ENCODE measurements around the gene CLK3. TPM values are rescaled to one million over a fixed set of nuclear protein-coding genes. Genes with fewer than 3 reads are reported as not detected.

Gene CLK3
- total and polyA plus RNA-seq, 10 of the 15 experiments (the other 5 are each of a cell fraction or from before 2014, with no cell fraction given): 3.3 to 169 (median 66.2) TPM

DNA sequence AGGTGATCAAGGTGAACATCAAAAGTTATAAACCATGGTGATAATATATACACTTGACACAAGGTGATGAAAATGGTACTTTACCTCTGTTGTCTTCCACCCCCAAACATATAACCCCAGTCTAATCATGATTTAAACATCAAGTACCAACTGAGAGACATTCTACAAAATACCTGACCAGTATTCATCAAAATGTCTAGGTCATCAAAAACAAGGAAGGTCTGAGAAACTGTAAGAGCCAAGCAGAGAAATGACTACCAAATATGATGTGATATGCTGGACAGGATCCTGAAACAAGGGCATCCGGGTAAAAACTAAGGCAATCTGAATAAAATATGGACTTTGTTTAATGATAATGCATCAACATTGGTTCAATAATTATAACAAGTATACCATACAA, 52.3 kb downstream of the CLK3 start:
- ChIA-PET RAD21 (ENCODE audit: unreplicated experiment) (no interaction called here), CTCF (no interaction called here), POLR2A (no interaction called here)

More for the DNA sequence above, 52.3 kb downstream of the CLK3 start:
- SMC1A ChIA-PET (ENCODE audit: uncharacterized antibody, unreplicated experiment): no interaction called here
- 91% methylated on average over 1 of the region's 1 CpG for WGBS (ENCODE audit: insufficient coverage, insufficient replicate concordance, low lambda C conversion rate, missing lambda C conversion rate)
- intact Hi-C loops (cut with micrococcal nuclease; ENCODE audit: unreplicated experiment) (no loop called here), in situ Hi-C loops (cut with MboI) (no loop called here)
- Histone ChIP-seq H3K36me3 (ENCODE audit: control insufficient read depth in 2 of 2, insufficient read depth in 2 of 2, low read length in 1 of 2) (peaks cover 5 to 6% of the 10 kb centered on the region in 2 experiments; a peak in 3 of 4 replicates), H3K79me2 (ENCODE audit: control insufficient read depth, insufficient read depth, low read length) (no peaks in the 10 kb centered on the region), H4K20me1 (ENCODE audit: control insufficient read depth, insufficient read depth) (no peaks in the 10 kb centered on the region), H3K9ac (ENCODE audit: control insufficient read depth, insufficient read depth, low read length) (no peak overlapping the region), H3K4me2 (ENCODE audit: control insufficient read depth, insufficient read depth) (no peak overlapping the region), H3K27ac (ENCODE audit: control insufficient read depth, insufficient read depth) (no peak overlapping the region), H3K4me1 (ENCODE audit: control insufficient read depth, insufficient read depth, low read length) (no peaks in the 10 kb centered on the region), H2AFZ (ENCODE audit: control insufficient read depth, low read depth, low read length) (no peak overlapping the region), H3K27me3 (replicated peaks in 1 of 2; ENCODE audit: control insufficient read depth in 2 of 2, insufficient read depth in 2 of 2, low read length in 1 of 2) (no peaks in the 10 kb centered on the region), H3K9me3 (replicated peaks; ENCODE audit: control insufficient read depth, insufficient read depth, low read length) (no peaks in the 10 kb centered on the region), H3K4me3 (no peak overlapping the region)
- BruUV-seq (replicated peaks): no TSS peak
- ATAC-seq (no peak), DNase-seq (ENCODE audit: low read depth, low spot score) (no peak), FAIRE-seq (no peak)
- TF ChIP-seq POLR2A (IDR thresholded peaks at IDR 0.05; ENCODE audit: low read depth, low read length) (no peak), BMI1 (IDR thresholded peaks at IDR 0.05; ENCODE audit: borderline replicate concordance) (no peak), TBL1XR1 (IDR thresholded peaks at IDR 0.05; ENCODE audit: low read depth, low read length) (no peak), SMARCA5 (IDR thresholded peaks at IDR 0.05) (no peak), SPI1 (IDR thresholded peaks at IDR 0.05; ENCODE audit: borderline replicate concordance, insufficient read depth, low read depth, low read length) (no peak), MYC (IDR thresholded peaks at IDR 0.05; ENCODE audit: insufficient read depth, insufficient read length, insufficient replicate concordance, low read length, severe bottlenecking) (no peak), NFYA (IDR thresholded peaks at IDR 0.05; ENCODE audit: borderline replicate concordance, low read depth, low read length) (no peak), BRCA1 (IDR thresholded peaks at IDR 0.05; ENCODE audit: low read depth, low read length) (no peak), JUNB (IDR thresholded peaks at IDR 0.05) (no peak)
- TF ChIP-seq, protein P1, sequence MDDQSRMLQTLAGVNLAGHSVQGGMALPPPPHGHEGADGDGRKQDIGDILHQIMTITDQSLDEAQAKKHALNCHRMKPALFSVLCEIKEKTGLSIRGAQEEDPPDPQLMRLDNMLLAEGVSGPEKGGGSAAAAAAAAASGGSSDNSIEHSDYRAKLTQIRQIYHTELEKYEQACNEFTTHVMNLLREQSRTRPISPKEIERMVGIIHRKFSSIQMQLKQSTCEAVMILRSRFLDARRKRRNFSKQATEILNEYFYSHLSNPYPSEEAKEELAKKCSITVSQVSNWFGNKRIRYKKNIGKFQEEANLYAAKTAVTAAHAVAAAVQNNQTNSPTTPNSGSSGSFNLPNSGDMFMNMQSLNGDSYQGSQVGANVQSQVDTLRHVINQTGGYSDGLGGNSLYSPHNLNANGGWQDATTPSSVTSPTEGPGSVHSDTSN (IDR thresholded peaks at IDR 0.05; ENCODE audit: insufficient replicate concordance, low read depth, low read length): no peak
- TF ChIP-seq, protein P2, sequence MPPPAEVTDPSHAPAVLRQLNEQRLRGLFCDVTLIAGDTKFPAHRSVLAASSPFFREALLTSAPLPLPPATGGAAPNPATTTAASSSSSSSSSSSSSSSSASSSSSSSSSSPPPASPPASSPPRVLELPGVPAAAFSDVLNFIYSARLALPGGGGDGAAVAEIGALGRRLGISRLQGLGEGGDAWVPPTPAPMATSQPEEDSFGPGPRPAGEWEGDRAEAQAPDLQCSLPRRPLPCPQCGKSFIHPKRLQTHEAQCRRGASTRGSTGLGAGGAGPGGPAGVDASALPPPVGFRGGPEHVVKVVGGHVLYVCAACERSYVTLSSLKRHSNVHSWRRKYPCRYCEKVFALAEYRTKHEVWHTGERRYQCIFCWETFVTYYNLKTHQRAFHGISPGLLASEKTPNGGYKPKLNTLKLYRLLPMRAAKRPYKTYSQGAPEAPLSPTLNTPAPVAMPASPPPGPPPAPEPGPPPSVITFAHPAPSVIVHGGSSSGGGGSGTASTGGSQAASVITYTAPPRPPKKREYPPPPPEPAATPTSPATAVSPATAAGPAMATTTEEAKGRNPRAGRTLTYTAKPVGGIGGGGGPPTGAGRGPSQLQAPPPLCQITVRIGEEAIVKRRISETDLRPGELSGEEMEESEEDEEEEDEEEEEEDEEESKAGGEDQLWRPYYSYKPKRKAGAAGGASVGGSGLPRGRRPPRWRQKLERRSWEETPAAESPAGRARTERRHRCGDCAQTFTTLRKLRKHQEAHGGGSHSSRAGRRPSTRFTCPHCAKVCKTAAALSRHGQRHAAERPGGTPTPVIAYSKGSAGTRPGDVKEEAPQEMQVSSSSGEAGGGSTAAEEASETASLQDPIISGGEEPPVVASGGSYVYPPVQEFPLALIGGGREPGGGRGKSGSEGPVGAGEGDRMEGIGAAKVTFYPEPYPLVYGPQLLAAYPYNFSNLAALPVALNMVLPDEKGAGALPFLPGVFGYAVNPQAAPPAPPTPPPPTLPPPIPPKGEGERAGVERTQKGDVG (CRISPR knock-in tag; IDR thresholded peaks at IDR 0.05): no peak
- TF ChIP-seq, protein P3, sequence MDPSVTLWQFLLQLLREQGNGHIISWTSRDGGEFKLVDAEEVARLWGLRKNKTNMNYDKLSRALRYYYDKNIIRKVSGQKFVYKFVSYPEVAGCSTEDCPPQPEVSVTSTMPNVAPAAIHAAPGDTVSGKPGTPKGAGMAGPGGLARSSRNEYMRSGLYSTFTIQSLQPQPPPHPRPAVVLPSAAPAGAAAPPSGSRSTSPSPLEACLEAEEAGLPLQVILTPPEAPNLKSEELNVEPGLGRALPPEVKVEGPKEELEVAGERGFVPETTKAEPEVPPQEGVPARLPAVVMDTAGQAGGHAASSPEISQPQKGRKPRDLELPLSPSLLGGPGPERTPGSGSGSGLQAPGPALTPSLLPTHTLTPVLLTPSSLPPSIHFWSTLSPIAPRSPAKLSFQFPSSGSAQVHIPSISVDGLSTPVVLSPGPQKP (IDR thresholded peaks at IDR 0.05; ENCODE audit: low read depth, low read length): no peak
- TF ChIP-seq, protein P4, sequence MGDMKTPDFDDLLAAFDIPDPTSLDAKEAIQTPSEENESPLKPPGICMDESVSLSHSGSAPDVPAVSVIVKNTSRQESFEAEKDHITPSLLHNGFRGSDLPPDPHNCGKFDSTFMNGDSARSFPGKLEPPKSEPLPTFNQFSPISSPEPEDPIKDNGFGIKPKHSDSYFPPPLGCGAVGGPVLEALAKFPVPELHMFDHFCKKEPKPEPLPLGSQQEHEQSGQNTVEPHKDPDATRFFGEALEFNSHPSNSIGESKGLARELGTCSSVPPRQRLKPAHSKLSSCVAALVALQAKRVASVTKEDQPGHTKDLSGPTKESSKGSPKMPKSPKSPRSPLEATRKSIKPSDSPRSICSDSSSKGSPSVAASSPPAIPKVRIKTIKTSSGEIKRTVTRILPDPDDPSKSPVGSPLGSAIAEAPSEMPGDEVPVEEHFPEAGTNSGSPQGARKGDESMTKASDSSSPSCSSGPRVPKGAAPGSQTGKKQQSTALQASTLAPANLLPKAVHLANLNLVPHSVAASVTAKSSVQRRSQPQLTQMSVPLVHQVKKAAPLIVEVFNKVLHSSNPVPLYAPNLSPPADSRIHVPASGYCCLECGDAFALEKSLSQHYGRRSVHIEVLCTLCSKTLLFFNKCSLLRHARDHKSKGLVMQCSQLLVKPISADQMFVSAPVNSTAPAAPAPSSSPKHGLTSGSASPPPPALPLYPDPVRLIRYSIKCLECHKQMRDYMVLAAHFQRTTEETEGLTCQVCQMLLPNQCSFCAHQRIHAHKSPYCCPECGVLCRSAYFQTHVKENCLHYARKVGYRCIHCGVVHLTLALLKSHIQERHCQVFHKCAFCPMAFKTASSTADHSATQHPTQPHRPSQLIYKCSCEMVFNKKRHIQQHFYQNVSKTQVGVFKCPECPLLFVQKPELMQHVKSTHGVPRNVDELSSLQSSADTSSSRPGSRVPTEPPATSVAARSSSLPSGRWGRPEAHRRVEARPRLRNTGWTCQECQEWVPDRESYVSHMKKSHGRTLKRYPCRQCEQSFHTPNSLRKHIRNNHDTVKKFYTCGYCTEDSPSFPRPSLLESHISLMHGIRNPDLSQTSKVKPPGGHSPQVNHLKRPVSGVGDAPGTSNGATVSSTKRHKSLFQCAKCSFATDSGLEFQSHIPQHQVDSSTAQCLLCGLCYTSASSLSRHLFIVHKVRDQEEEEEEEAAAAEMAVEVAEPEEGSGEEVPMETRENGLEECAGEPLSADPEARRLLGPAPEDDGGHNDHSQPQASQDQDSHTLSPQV (IDR thresholded peaks at IDR 0.05): no peak
